NCI-H1092 treated with DMSO at 0.1 percent for 48 hours (cell line): ENCODE data around the gene MRPL34.

Experiments
- DNase-seq: peaks from one replicate; lab custom pipeline; 2025; lab: John Stamatoyannopoulos, UW

MRPL34 gene

GRCh38 chr19:17341845-17342244 is 36.2 kb downstream of the MRPL34 start:
- DNase-seq, result no peak

- peak; percentile 62 for DNase-seq
Observed at GRCh38 chr19:17346109-17346671, 40.5 kb downstream of the MRPL34 start.

- DNase-seq, result no peak
Observed at GRCh38 chr19:17347361-17347760, 41.7 kb downstream of the MRPL34 start.

GRCh38 chr19:17347877-17348276 is 42.2 kb downstream of the MRPL34 start:
- DNase-seq, result no peak

- no peak for DNase-seq
Observed at GRCh38 chr19:17348700-17349099, 43.0 kb downstream of the MRPL34 start.

GRCh38 chr19:17351815-17352435 is 46.3 kb downstream of the MRPL34 start:
- DNase-seq, result no peak

- DNase-seq, result no peak
Observed at GRCh38 chr19:17352608-17353280, 47.1 kb downstream of the MRPL34 start.

GRCh38 chr19:17353386-17353785 is 47.7 kb downstream of the MRPL34 start:
- no peak for DNase-seq
